RWPE2 (cell line): ENCODE measurements around the gene KRT3.

Experiments
- ATAC-seq: fragments of 200-7000 bp; cut with Tn5 transposase; 3 replicates; pipeline ENCODE4 v1.9.1; 2021; ENCODE audit warnings: low read depth
- DNase-seq: peaks from one replicate; pipeline ENCODE4 v3.0.0-alpha.2; 2020; ENCODE audit warnings: low spot score
- H3K27ac ChIP-seq: fragments of 450-650 bp; 2 replicates; pipeline ENCODE4 v1.5.1; 2017; ENCODE audit warnings: mild to moderate bottlenecking; ENCODE audit not compliant: poor library complexity, severe bottlenecking
- H3K27me3 ChIP-seq: fragments of 250-450 bp; sonication (Bioruptor Pico); 2 replicates; pipeline ENCODE4 v1.5.1; 2021; ENCODE audit warnings: mild to moderate bottlenecking, moderate library complexity; ENCODE audit not compliant: insufficient read depth, poor library complexity, severe bottlenecking
- H3K36me3 ChIP-seq: fragments of 250-450 bp; sonication (Bioruptor Pico); 2 replicates; pipeline ENCODE4 v1.5.1; 2020; ENCODE audit warnings: low read depth, mild to moderate bottlenecking, moderate library complexity
- H3K4me1 ChIP-seq: fragments of 250-450 bp; sonication (Bioruptor Pico); 2 replicates; pipeline ENCODE4 v1.5.1; 2021; ENCODE audit warnings: mild to moderate bottlenecking, moderate library complexity; ENCODE audit not compliant: insufficient read depth, poor library complexity, severe bottlenecking
- H3K4me3 ChIP-seq: fragments of 250-450 bp; sonication (Bioruptor Pico); 2 replicates; pipeline ENCODE4 v1.5.1; 2021; ENCODE audit warnings: mild to moderate bottlenecking, moderate library complexity; ENCODE audit not compliant: severe bottlenecking
- H3K9me3 ChIP-seq: fragments of 250-450 bp; sonication (Bioruptor Pico); 2 replicates; pipeline ENCODE4 v1.5.1; 2021; ENCODE audit warnings: mild to moderate bottlenecking, moderate library complexity; ENCODE audit not compliant: severe bottlenecking
- TF ChIP-seq, protein P1 (sequence below): fragments of 450-650 bp; IDR thresholded peaks from one replicate; pipeline ENCODE4 v1.5.1; 2017; ENCODE audit warnings: mild to moderate bottlenecking, moderate library complexity; ENCODE audit not compliant: poor library complexity, severe bottlenecking

Gene KRT3

DNA sequence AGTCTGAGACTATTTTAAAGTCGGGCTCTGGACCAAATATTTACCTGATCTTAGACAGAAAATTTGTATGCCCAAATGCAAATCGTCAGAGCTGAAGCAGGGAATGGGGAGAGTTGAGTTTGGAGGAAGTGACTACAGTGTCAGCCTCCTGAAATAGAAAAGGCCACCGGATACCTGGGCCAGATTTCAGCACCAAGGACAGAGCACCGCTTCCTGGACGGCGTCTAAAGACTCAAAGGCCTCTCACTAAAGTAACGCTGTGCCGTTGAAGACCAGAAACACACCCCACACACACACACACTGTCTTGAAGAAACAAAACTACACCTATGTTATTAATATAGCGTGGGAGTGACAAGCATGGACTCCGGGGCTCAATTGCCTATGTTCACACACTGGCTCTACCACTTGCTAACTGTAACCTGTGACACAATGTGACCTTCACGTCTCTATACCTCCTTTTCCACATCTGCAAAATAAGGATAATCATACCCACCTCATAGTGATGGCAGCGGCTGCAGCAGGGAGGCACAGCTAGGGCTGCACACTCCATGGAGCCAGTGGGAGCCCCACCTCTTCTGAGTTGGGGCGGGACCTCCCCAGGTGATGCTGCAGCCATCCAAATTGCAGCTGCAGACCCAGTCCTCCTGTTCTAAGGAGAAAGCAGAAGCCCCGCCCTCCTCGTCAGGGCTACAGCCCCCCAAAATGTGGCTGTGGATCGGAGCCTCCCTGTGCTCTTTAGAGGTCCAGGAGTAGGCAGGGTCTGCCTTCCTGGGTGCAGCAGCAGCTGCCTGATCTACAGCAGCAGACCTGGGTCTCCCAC lies 54.3 kb downstream of the KRT3 start:
- no peaks in the 10 kb centered on the region for H3K4me1 ChIP-seq
- no peak overlapping the region for H3K4me3 ChIP-seq
- DNase-seq (no peak), ATAC-seq (peak; percentile 45; the same call in 1 of the 3 replicates)
- no peaks in the 10 kb centered on the region for H3K27me3 ChIP-seq
- H3K27ac ChIP-seq = no peak overlapping the region
- TF ChIP-seq, protein P1, sequence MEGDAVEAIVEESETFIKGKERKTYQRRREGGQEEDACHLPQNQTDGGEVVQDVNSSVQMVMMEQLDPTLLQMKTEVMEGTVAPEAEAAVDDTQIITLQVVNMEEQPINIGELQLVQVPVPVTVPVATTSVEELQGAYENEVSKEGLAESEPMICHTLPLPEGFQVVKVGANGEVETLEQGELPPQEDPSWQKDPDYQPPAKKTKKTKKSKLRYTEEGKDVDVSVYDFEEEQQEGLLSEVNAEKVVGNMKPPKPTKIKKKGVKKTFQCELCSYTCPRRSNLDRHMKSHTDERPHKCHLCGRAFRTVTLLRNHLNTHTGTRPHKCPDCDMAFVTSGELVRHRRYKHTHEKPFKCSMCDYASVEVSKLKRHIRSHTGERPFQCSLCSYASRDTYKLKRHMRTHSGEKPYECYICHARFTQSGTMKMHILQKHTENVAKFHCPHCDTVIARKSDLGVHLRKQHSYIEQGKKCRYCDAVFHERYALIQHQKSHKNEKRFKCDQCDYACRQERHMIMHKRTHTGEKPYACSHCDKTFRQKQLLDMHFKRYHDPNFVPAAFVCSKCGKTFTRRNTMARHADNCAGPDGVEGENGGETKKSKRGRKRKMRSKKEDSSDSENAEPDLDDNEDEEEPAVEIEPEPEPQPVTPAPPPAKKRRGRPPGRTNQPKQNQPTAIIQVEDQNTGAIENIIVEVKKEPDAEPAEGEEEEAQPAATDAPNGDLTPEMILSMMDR = no peak
- H3K9me3 ChIP-seq = no peaks in the 10 kb centered on the region
- no peaks in the 10 kb centered on the region for H3K36me3 ChIP-seq

DNA sequence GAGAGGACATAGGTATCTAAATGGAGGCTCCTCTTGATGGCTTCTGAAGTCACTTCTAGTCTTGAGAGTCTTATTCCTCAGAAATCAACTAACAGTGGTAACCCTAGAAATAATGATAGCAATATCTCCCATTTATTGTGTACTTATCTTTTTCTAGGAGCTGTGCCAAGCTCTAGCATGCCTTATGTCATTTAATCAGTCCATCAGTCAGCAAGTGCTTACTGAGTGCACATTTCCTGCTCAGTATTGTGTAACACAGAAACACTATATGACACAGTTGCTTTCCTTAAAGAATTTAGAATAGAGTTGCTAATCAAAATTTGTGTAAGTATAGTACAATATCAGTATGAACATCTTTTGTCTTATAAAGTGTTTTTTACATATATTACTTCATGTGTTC lies 55.3 kb downstream of the KRT3 start:
- ATAC-seq = no peak

DNA sequence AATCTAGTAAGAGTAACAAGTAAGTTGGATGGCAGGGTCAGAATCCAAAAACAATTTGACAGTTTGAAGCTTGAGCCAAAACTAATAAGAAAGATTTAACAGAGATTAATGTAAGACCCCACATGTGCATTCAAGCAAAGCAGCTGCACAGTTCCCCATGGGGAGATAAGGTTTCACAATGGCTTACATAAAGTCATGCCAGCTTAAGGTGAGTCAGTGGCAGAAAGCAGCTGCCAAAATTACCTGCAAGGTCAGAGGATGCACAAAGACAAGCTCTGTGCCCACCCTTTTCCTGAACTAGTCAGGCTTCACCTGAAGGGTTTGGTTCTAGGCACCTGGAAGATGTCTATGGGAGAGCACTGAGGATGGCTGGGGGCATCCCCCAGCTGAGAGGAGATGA lies 56.0 kb downstream of the KRT3 start:
- no peak overlapping the region for H3K27ac ChIP-seq
- no peaks in the 10 kb centered on the region for H3K9me3 ChIP-seq
- peaks cover 5% of the 10 kb centered on the region for H3K27me3 ChIP-seq
- no peaks in the 10 kb centered on the region for H3K4me1 ChIP-seq
- TF ChIP-seq, protein P1 = no peak
- H3K4me3 ChIP-seq = no peak overlapping the region
- DNase-seq = no peak
- peak; percentile 56; the same call in 1 of the 3 replicates for ATAC-seq
- H3K36me3 ChIP-seq = no peaks in the 10 kb centered on the region

More for the DNA sequence above, 55.3 kb downstream of the KRT3 start:
- Histone ChIP-seq H3K27ac (no peak overlapping the region), H3K4me1 (no peaks in the 10 kb centered on the region), H3K36me3 (no peaks in the 10 kb centered on the region), H3K27me3 (peaks cover 5% of the 10 kb centered on the region), H3K4me3 (no peak overlapping the region), H3K9me3 (no peaks in the 10 kb centered on the region)
- DNase-seq = no peak
- TF ChIP-seq, protein P1 = no peak
